Fibroblast of villous mesenchyme (primary cell): ENCODE data around the gene FGD4. TPM values are rescaled to one million over a fixed set of nuclear protein-coding genes. Genes with fewer than 3 reads are reported as not detected.

Experiments
- DNase-seq: peaks from one replicate; pipeline ENCODE4 v3.0.0-alpha.2; 2010; ENCODE audit warnings: low read depth
- H3K4me3 ChIP-seq: 2 replicates; pipeline ENCODE4 v1.5.1; 2011; ENCODE audit warnings: low read depth, mild to moderate bottlenecking, low read length
- CTCF ChIP-seq: IDR thresholded peaks from 2 replicates; pipeline ENCODE4 v1.5.1; 2012; ENCODE audit warnings: low read depth, mild to moderate bottlenecking, low read length; ENCODE audit not compliant: insufficient read depth
- total RNA-seq: library from RNA; depleted of rRNA; stranded (reverse); fragments of >200 nt; gene quantifications from 2 replicates; pipeline ENCODE4 v1.2.3, GENCODE V29; 2012

The FGD4 gene
- total RNA-seq, 1 donor, result 4.7 TPM

GRCh38 chr12:32493282-32493681 is 93.9 kb downstream of the FGD4 start:
- no peak for DNase-seq
- no peak overlapping the region for H3K4me3 ChIP-seq
- no peak for TF ChIP-seq CTCF

GRCh38 chr12:32494656-32495055 is 95.3 kb downstream of the FGD4 start:
- no peak overlapping the region for H3K4me3 ChIP-seq
- TF ChIP-seq CTCF, result no peak
- no peak for DNase-seq

GRCh38 chr12:32496946-32497345 is 97.6 kb downstream of the FGD4 start:
- DNase-seq, result no peak
- no peak for TF ChIP-seq CTCF
- H3K4me3 ChIP-seq, result no peak overlapping the region

GRCh38 chr12:32497864-32498263 is 98.5 kb downstream of the FGD4 start:
- TF ChIP-seq CTCF, result no peak
- no peak overlapping the region for H3K4me3 ChIP-seq
- DNase-seq, result no peak

GRCh38 chr12:32499048-32499447 is 99.7 kb downstream of the FGD4 start:
- no peak for TF ChIP-seq CTCF
- no peak overlapping the region for H3K4me3 ChIP-seq
- no peak for DNase-seq

- TF ChIP-seq CTCF, result no peak
- H3K4me3 ChIP-seq, result no peak overlapping the region
- DNase-seq, result peak; percentile 87
These were observed 102.5 kb downstream of the FGD4 start for GRCh38 chr12:32501835-32502333.

- no peak overlapping the region for H3K4me3 ChIP-seq
- TF ChIP-seq CTCF, result no peak
- DNase-seq, result peak; percentile 83
These were observed 103.5 kb downstream of the FGD4 start for GRCh38 chr12:32502693-32503502.
